GM23338 (cell line): Measurements from ENCODE around the gene PTPRR. TPM values are rescaled to one million over a fixed set of nuclear protein-coding genes. Genes with fewer than 3 reads are reported as not detected.

Experiments used
- ATAC-seq: fragments of 200-7000 bp; cut with Tn5 transposase; 3 replicates; pipeline ENCODE4 v1.9.1; 2020
- DNase-seq: peaks from one replicate; pipeline ENCODE4 v3.0.0-alpha.2; 2015; ENCODE audit warnings: low spot score
- H2AFZ ChIP-seq: fragments of 200-600 bp; sonication (generic); 2 replicates; pipeline ENCODE4 v1.8.0; 2016; ENCODE audit warnings: antibody characterized with exemption, mild to moderate bottlenecking, moderate library complexity
- H3F3A ChIP-seq: fragments of 200-600 bp; sonication (generic); replicated peaks from 2 replicates; pipeline ENCODE4 v1.8.0; 2017; ENCODE audit warnings: antibody characterized with exemption, mixed run types, low read depth
- H3K27ac ChIP-seq: fragments of 200-600 bp; sonication (generic); 2 replicates; pipeline ENCODE4 v1.6.1; 2016; ENCODE audit warnings: low read depth
- H3K27me3 ChIP-seq: fragments of 200-600 bp; sonication (generic); 2 replicates; pipeline ENCODE4 v1.8.0; 2016; ENCODE audit warnings: mild to moderate bottlenecking, mixed run types, moderate library complexity; ENCODE audit not compliant: insufficient read depth
- H3K36me3 ChIP-seq: fragments of 200-600 bp; sonication (generic); 2 replicates; pipeline ENCODE4 v1.8.0; 2016; ENCODE audit warnings: mild to moderate bottlenecking; ENCODE audit not compliant: insufficient read depth
- H3K4me1 ChIP-seq: fragments of 200-600 bp; sonication (generic); 2 replicates; pipeline ENCODE4 v1.8.0; 2016; ENCODE audit warnings: mild to moderate bottlenecking, moderate library complexity; ENCODE audit not compliant: insufficient read depth
- H3K4me2 ChIP-seq: fragments of 200-600 bp; sonication (generic); 2 replicates; pipeline ENCODE4 v1.7.1; 2017; ENCODE audit warnings: mixed run types
- H3K4me3 ChIP-seq: fragments of 200-600 bp; sonication (generic); 2 replicates; pipeline ENCODE4 v1.6.1; 2016; ENCODE audit warnings: mixed run types
- H3K79me2 ChIP-seq: fragments of 200-600 bp; sonication (generic); replicated peaks from 2 replicates; pipeline ENCODE4 v1.8.0; 2017; ENCODE audit warnings: mild to moderate bottlenecking; ENCODE audit not compliant: insufficient read depth
- H3K9me2 ChIP-seq: fragments of 200-600 bp; sonication (generic); 2 replicates; pipeline ENCODE4 v1.8.0; 2017; ENCODE audit not compliant: insufficient read depth
- H4K20me1 ChIP-seq: fragments of 200-600 bp; sonication (generic); replicated peaks from 2 replicates; pipeline ENCODE4 v1.8.0; 2017; ENCODE audit warnings: mild to moderate bottlenecking; ENCODE audit not compliant: insufficient read depth
- H3K27ac Mint-ChIP-seq: 2 replicates; pipeline ENCODE4 v1.8.0; 2020; ENCODE audit warnings: inconsistent platforms, mild to moderate bottlenecking, moderate library complexity, mixed read lengths
- H3K27me3 Mint-ChIP-seq: 3 replicates; pipeline ENCODE4 v1.8.0; 2022; ENCODE audit warnings: low read depth, mild to moderate bottlenecking, moderate library complexity, mixed read lengths, inconsistent platforms; ENCODE audit not compliant: insufficient read depth, poor library complexity
- H3K36me3 Mint-ChIP-seq: 3 replicates; pipeline ENCODE4 v1.8.0; 2021; ENCODE audit warnings: low read depth, mild to moderate bottlenecking, inconsistent platforms, moderate library complexity, mixed read lengths
- H3K4me1 Mint-ChIP-seq: 3 replicates; pipeline ENCODE4 v1.8.0; 2020; ENCODE audit warnings: mild to moderate bottlenecking, inconsistent platforms, mixed read lengths
- H3K4me3 Mint-ChIP-seq: 3 replicates; pipeline ENCODE4 v1.8.0; 2021; ENCODE audit warnings: moderate library complexity, mild to moderate bottlenecking, inconsistent platforms, mixed read lengths
- H3K9me3 Mint-ChIP-seq: 3 replicates; pipeline ENCODE4 v1.8.0; 2020; ENCODE audit warnings: moderate library complexity, mild to moderate bottlenecking, inconsistent platforms, mixed read lengths
- CREB1 ChIP-seq: fragments of 250-450 bp; sonication (Bioruptor Pico); IDR thresholded peaks from 2 replicates; pipeline ENCODE4 v1.5.0; 2020; ENCODE audit warnings: low read depth, mild to moderate bottlenecking, moderate library complexity
- EZH2 ChIP-seq: fragments of 200-600 bp; sonication (generic); IDR thresholded peaks from one replicate; pipeline ENCODE4 v1.8.0; 2017; ENCODE audit warnings: antibody characterized with exemption, mild to moderate bottlenecking, low read depth; ENCODE audit not compliant: unreplicated experiment
- EZH2phosphoT487 ChIP-seq: fragments of 200-600 bp; sonication (generic); IDR thresholded peaks from one replicate; pipeline ENCODE4 v1.8.1; 2018; ENCODE audit warnings: antibody characterized with exemption; ENCODE audit not compliant: unreplicated experiment
- JUNB ChIP-seq: IDR thresholded peaks from one replicate; pipeline ENCODE4 v1.6.1; 2016; ENCODE audit warnings: antibody characterized with exemption; ENCODE audit not compliant: unreplicated experiment
- NANOG ChIP-seq: IDR thresholded peaks from 2 replicates; pipeline ENCODE4 v1.6.1; 2016; ENCODE audit warnings: antibody characterized with exemption, borderline replicate concordance
- POLR2AphosphoS5 ChIP-seq: IDR thresholded peaks from 2 replicates; pipeline ENCODE4 v1.6.1; 2016; ENCODE audit warnings: antibody characterized with exemption, low read depth
- STAT1 ChIP-seq: IDR thresholded peaks from one replicate; pipeline ENCODE4 v1.6.1; 2016; ENCODE audit warnings: antibody characterized with exemption; ENCODE audit not compliant: unreplicated experiment
- ZNF114 ChIP-seq: fragments of 250-450 bp; sonication (Bioruptor Pico); IDR thresholded peaks from 2 replicates; pipeline ENCODE4 v1.5.0; 2020; ENCODE audit warnings: mild to moderate bottlenecking, moderate library complexity
- ZNF331 ChIP-seq: fragments of 250-450 bp; sonication (Bioruptor Pico); IDR thresholded peaks from 2 replicates; pipeline ENCODE4 v1.5.0; 2020; ENCODE audit warnings: low read depth, mild to moderate bottlenecking, moderate library complexity
- ZNF462 ChIP-seq: fragments of 250-450 bp; sonication (Bioruptor Pico); IDR thresholded peaks from 2 replicates; pipeline ENCODE4 v1.5.0; 2020; ENCODE audit warnings: mild to moderate bottlenecking, moderate library complexity
- polyA plus RNA-seq: library from polyadenylated mRNA; unstranded; fragments of >200 nt; fragmentation: Nextera tagmentation; extraction: Ambion mirVana; gene quantifications from 2 replicates; pipeline ENCODE4 v1.2.1, GENCODE V29; 2016
- total RNA-seq: library from RNA; depleted of rRNA; stranded (reverse); fragments of >200 nt; shearing (Covaris generic); gene quantifications from 2 replicates; pipeline ENCODE4 v1.2.3, GENCODE V29; 2014
- TF ChIP-seq, protein P1 (sequence below): IDR thresholded peaks from 2 replicates; pipeline ENCODE4 v1.6.1; 2016; ENCODE audit warnings: antibody characterized with exemption
- TF ChIP-seq, protein P2 (sequence below), 2 experiments: fragments of 200-600 bp in 1 of 2; sonication (generic) in 1 of 2; conservative IDR thresholded peaks; 2 replicates each; pipeline versions ENCODE4 v1.5.1 to v1.6.1; 2016 to 2017; ENCODE audit warnings: antibody characterized with exemption in 2 of 2, low read depth in 2 of 2, mild to moderate bottlenecking in 2 of 2, moderate library complexity in 1 of 2
- TF ChIP-seq, protein P3 (sequence below): IDR thresholded peaks from one replicate; pipeline ENCODE4 v1.6.1; 2018; ENCODE audit warnings: antibody characterized with exemption; ENCODE audit not compliant: unreplicated experiment

The PTPRR gene
- total and polyA plus RNA-seq, 2 experiments from 2014 or later = 0.26 to 0.76 TPM

DNA sequence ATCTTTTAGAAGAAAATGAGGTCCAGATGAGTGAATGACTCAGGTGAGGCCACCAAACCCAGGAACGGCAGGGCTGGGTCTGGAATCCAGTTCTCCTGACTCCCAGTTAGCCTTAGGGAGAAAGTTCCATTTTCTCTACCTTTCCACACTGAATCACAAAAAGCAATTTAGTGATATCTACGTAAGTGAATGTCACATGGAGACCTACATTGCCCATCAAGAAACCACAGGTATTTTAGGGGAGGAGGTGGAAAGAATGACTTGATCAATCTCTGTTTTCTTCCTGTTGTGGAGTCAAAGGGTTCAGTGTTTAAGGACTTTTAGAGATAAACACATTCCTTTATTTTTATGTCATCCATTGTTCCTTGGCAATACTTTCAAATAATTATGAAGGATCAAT is 176.4 kb downstream of the PTPRR start:
- TF ChIP-seq, protein P1, sequence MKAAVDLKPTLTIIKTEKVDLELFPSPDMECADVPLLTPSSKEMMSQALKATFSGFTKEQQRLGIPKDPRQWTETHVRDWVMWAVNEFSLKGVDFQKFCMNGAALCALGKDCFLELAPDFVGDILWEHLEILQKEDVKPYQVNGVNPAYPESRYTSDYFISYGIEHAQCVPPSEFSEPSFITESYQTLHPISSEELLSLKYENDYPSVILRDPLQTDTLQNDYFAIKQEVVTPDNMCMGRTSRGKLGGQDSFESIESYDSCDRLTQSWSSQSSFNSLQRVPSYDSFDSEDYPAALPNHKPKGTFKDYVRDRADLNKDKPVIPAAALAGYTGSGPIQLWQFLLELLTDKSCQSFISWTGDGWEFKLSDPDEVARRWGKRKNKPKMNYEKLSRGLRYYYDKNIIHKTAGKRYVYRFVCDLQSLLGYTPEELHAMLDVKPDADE = no peak
- TF ChIP-seq, protein P2, sequence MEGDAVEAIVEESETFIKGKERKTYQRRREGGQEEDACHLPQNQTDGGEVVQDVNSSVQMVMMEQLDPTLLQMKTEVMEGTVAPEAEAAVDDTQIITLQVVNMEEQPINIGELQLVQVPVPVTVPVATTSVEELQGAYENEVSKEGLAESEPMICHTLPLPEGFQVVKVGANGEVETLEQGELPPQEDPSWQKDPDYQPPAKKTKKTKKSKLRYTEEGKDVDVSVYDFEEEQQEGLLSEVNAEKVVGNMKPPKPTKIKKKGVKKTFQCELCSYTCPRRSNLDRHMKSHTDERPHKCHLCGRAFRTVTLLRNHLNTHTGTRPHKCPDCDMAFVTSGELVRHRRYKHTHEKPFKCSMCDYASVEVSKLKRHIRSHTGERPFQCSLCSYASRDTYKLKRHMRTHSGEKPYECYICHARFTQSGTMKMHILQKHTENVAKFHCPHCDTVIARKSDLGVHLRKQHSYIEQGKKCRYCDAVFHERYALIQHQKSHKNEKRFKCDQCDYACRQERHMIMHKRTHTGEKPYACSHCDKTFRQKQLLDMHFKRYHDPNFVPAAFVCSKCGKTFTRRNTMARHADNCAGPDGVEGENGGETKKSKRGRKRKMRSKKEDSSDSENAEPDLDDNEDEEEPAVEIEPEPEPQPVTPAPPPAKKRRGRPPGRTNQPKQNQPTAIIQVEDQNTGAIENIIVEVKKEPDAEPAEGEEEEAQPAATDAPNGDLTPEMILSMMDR (conservative IDR thresholded peaks at IDR 0.05; ENCODE audit: low read depth in 2 of 2) = no peak
- TF ChIP-seq JUNB = no peak
- TF ChIP-seq EZH2 = no peak
- no peak for TF ChIP-seq ZNF331 (CRISPR knock-in tag)
- TF ChIP-seq ZNF114 (CRISPR knock-in tag) = no peak
- no peak for TF ChIP-seq CREB1
- TF ChIP-seq ZNF462 (CRISPR knock-in tag) = no peak
- no peak for TF ChIP-seq NANOG
- no peak for TF ChIP-seq STAT1
- TF ChIP-seq, protein P3, sequence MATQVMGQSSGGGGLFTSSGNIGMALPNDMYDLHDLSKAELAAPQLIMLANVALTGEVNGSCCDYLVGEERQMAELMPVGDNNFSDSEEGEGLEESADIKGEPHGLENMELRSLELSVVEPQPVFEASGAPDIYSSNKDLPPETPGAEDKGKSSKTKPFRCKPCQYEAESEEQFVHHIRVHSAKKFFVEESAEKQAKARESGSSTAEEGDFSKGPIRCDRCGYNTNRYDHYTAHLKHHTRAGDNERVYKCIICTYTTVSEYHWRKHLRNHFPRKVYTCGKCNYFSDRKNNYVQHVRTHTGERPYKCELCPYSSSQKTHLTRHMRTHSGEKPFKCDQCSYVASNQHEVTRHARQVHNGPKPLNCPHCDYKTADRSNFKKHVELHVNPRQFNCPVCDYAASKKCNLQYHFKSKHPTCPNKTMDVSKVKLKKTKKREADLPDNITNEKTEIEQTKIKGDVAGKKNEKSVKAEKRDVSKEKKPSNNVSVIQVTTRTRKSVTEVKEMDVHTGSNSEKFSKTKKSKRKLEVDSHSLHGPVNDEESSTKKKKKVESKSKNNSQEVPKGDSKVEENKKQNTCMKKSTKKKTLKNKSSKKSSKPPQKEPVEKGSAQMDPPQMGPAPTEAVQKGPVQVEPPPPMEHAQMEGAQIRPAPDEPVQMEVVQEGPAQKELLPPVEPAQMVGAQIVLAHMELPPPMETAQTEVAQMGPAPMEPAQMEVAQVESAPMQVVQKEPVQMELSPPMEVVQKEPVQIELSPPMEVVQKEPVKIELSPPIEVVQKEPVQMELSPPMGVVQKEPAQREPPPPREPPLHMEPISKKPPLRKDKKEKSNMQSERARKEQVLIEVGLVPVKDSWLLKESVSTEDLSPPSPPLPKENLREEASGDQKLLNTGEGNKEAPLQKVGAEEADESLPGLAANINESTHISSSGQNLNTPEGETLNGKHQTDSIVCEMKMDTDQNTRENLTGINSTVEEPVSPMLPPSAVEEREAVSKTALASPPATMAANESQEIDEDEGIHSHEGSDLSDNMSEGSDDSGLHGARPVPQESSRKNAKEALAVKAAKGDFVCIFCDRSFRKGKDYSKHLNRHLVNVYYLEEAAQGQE = no peak
- no peak for TF ChIP-seq EZH2phosphoT487
- TF ChIP-seq POLR2AphosphoS5 = no peak
- H3K27ac Mint-ChIP-seq = no peak overlapping the region
- Histone ChIP-seq H3K9me2 (peaks cover 21% of the 10 kb centered on the region), H3F3A (no peaks in the 10 kb centered on the region), H3K27ac (no peak overlapping the region), H3K79me2 (no peaks in the 10 kb centered on the region), H3K4me3 (no peak overlapping the region), H3K4me2 (no peak overlapping the region), H3K36me3 (no peaks in the 10 kb centered on the region), H3K27me3 (no peaks in the 10 kb centered on the region), H4K20me1 (no peaks in the 10 kb centered on the region), H2AFZ (no peak overlapping the region), H3K4me1 (no peaks in the 10 kb centered on the region)
- H3K27me3 Mint-ChIP-seq = no peaks in the 10 kb centered on the region
- H3K36me3 Mint-ChIP-seq = no peaks in the 10 kb centered on the region; the same call in 2 of the 3 replicates
- H3K4me1 Mint-ChIP-seq = no peaks in the 10 kb centered on the region
- ATAC-seq (no peak), DNase-seq (no peak)
- H3K9me3 Mint-ChIP-seq = no peaks in the 10 kb centered on the region
- H3K4me3 Mint-ChIP-seq = no peak overlapping the region
